Activated CD4-positive, alpha-beta memory T cell treated with anti-CD3 and anti-CD28 coated beads for 36 hours (primary cell): ENCODE measurements around the gene ERGIC1. TPM values are rescaled to one million over a fixed set of nuclear protein-coding genes. Genes with fewer than 3 reads are reported as not detected.
"Not testable (repeated sequence)": the region's sequence is repeated elsewhere in the genome, so short reads cannot be mapped to it uniquely, and the experiment has no call there.

Source experiments
- CTCF ChIA-PET: fragments of 350-600 bp; sonication (Branson Sonifier 250); formaldehyde crosslinking; loops from one replicate; lab custom pipeline; 2021; ENCODE audit warnings: antibody characterized with exemption, inconsistent platforms; lab: Charles Lee
- POLR2A ChIA-PET: fragments of 350-600 bp; sonication (Branson Sonifier 250); formaldehyde crosslinking; loops from one replicate; lab custom pipeline; 2021; ENCODE audit warnings: antibody characterized with exemption; lab: Charles Lee
- DNase-seq: peaks from one replicate; pipeline ENCODE4 v3.0.0-alpha.2; 2020
- H3K27ac Mint-ChIP-seq: one replicate; pipeline ENCODE4 v1.8.0; 2021; ENCODE audit warnings: mixed read lengths
- H3K27me3 Mint-ChIP-seq: one replicate; pipeline ENCODE4 v1.8.0; 2021; ENCODE audit warnings: mixed read lengths
- H3K36me3 Mint-ChIP-seq: one replicate; pipeline ENCODE4 v1.8.0; 2021; ENCODE audit warnings: mixed read lengths
- H3K4me1 Mint-ChIP-seq: one replicate; pipeline ENCODE4 v1.8.0; 2021; ENCODE audit warnings: low read depth, mixed read lengths
- H3K4me3 Mint-ChIP-seq: one replicate; pipeline ENCODE4 v1.8.0; 2021; ENCODE audit warnings: mild to moderate bottlenecking, mixed read lengths
- H3K9me3 Mint-ChIP-seq: one replicate; pipeline ENCODE4 v1.8.0; 2021; ENCODE audit warnings: mixed read lengths
- intact Hi-C: fragments of 100-400 bp; cut with micrococcal nuclease; formaldehyde crosslinking; loops from one replicate; pipeline ENCODE4 v1.15.1; 2023
- total RNA-seq, 2 experiments: library from RNA; stranded (reverse); gene quantifications; one replicate each; pipeline ENCODE4 v1.2.3, GENCODE V29; 2021

Gene ERGIC1, protein sequence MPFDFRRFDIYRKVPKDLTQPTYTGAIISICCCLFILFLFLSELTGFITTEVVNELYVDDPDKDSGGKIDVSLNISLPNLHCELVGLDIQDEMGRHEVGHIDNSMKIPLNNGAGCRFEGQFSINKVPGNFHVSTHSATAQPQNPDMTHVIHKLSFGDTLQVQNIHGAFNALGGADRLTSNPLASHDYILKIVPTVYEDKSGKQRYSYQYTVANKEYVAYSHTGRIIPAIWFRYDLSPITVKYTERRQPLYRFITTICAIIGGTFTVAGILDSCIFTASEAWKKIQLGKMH
- total RNA-seq: 10 to 100 TPM; 41.9 to 42.7 TPM

DNA sequence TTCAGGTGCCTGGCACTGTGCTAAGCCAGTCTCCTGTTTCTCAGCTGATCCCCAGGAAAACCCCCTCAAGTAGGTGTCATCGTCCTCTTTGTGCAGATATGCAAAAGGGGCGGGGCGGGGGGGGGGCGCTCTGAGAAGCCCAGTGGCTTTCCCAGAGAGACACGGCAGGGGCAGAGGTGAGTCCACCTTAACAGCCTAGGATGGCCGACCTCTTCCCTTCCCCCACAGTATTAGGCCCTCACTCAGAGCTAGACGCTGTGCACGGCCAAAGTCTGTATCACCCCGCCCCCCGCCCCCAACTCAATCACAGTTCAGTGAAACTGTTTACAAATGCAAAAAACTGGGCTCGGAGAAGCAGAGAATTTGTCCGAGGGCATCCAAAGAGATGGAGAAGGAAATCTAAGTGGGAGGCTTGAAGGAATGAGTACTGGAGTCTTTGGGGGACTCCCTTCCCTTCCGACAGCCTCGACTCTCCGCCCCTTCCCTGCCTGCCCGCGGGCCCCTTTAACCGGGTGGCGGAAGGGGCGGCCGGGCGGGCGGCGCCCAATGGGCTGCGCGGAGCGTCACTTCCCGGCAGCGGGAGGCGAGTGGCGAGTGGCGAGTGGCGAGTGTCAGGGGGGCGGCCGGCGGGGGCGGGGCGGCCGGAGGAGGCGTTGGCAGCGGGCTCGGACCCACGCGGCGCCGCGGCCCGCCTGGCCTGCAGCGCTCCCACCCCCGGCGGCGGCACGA is at the start of gene ERGIC1:
Gene ERGIC1 (plus strand): TSS at position 566 of the 729 bp plus-strand sequence. CDS start 163 bp downstream, at position 729.
- no peaks in the 10 kb centered on the region for H3K9me3 Mint-ChIP-seq
- POLR2A ChIA-PET: interaction anchor here (1.3 to 2.5 kb wide), 2 partner anchors 62 to 64 kb away, joined by 5 to 11 read pairs; partner anchors contain the start of gene DUSP1

DNA sequence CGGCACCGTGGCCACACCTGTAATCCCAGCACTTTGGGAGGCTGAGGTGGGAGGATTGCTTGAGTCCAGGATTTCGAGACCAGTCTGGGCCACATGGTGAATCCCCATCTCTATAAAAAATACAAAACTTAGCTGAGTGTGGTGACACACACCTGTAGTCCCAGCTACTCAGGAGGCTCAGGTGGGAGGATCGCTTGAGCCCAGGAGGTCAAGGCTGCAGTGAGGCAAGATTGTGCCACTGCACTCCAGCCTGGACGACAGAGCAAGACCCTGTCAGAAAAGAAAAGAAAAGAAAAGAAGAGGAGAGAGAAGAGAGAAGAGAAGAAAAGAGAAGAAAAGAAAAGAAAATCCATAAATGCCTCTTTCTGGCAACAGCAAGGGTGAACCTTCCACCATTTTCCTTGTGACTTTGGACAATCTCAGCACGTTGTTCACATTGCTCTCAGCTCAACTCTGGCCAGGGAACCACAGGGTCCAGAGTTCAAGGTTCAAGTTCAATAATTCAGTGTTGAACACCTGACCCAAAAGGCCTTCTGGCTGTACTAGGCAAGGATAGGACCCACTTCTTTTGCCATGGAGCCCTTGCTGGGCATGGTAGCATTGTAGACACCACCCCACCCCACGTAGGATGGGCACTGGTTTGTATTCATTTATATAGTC is 48.5 kb upstream of the ERGIC1 start:
- Mint-ChIP-seq H3K36me3 (no peaks in the 10 kb centered on the region), H3K4me1 (peaks cover 15% of the 10 kb centered on the region), H3K9me3 (no peaks in the 10 kb centered on the region), H3K4me3 (no peak overlapping the region), H3K27ac (no peak overlapping the region), H3K27me3 (no peaks in the 10 kb centered on the region)
- intact Hi-C loops: no loop called here
- ChIA-PET POLR2A (interaction anchor here (1.6 kb wide), 1 partner anchor 18 kb away, joined by 3 read pairs; no protein-coding TSS in a partner anchor), CTCF (interaction anchor here (0.8 to 1.5 kb wide), 2 partner anchors 13 to 154 kb away, joined by 3 read pairs; no protein-coding TSS in a partner anchor)
- DNase-seq: no peak

More for the DNA sequence above, at the start of gene ERGIC1:
- H3K36me3 Mint-ChIP-seq: no peaks in the 10 kb centered on the region
- peak within 1 kb of the TSS; percentile 81 for H3K27ac Mint-ChIP-seq
- CTCF ChIA-PET: no interaction called here
- intact Hi-C loops: loop anchor here (1.0 to 2.0 kb wide), 3 partner anchors 27 to 63 kb away; partner anchors contain the start of gene DUSP1
- H3K4me3 Mint-ChIP-seq: peak within 1 kb of the TSS; percentile 83
- H3K4me1 Mint-ChIP-seq: peaks cover 41% of the 10 kb centered on the region
- H3K27me3 Mint-ChIP-seq: no peaks in the 10 kb centered on the region
- peak; percentile 82 for DNase-seq

- intact Hi-C loops: no loop called here
- ChIA-PET POLR2A (no interaction called here), CTCF (interaction anchor here (0.6 to 1.5 kb wide), 2 partner anchors 15 to 313 kb away, joined by 3 read pairs; no protein-coding TSS in a partner anchor)
- Mint-ChIP-seq H3K27me3 (no peaks in the 10 kb centered on the region), H3K9me3 (no peaks in the 10 kb centered on the region), H3K4me3 (no peak overlapping the region), H3K27ac (no peak overlapping the region), H3K4me1 (peaks cover 10% of the 10 kb centered on the region), H3K36me3 (no peaks in the 10 kb centered on the region)
- DNase-seq: no peak
Observed at GRCh38 chr5:172786736-172787462, 47.2 kb upstream of the ERGIC1 start.

DNA sequence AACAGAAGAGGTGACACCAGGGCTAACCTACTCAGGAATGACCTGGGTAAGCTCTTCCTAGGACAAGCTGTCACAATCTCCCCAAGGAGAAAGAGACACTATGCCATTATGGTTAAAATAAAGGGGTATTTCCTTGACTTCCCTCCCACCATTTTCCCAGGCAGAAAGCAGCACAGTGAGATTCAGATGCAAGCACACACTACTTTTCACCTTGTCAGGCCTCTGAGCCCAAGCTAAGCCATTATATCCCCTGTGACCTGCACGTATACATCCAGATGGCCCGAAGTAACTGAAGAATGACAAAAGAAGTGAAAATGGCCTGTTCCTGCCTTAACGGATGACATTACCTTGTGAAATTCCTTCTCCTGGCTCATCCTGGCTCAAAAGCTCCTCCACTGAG is 46.5 kb upstream of the ERGIC1 start:
- H3K4me1 Mint-ChIP-seq, intact Hi-C loops, POLR2A ChIA-PET, H3K27me3 Mint-ChIP-seq, H3K4me3 Mint-ChIP-seq, H3K27ac Mint-ChIP-seq, DNase-seq, H3K36me3 Mint-ChIP-seq, H3K9me3 Mint-ChIP-seq: not testable (repeated sequence)
- CTCF ChIA-PET: interaction anchor here (0.6 kb wide), 1 partner anchor 312 kb away, joined by 3 read pairs; no protein-coding TSS in a partner anchor

DNA sequence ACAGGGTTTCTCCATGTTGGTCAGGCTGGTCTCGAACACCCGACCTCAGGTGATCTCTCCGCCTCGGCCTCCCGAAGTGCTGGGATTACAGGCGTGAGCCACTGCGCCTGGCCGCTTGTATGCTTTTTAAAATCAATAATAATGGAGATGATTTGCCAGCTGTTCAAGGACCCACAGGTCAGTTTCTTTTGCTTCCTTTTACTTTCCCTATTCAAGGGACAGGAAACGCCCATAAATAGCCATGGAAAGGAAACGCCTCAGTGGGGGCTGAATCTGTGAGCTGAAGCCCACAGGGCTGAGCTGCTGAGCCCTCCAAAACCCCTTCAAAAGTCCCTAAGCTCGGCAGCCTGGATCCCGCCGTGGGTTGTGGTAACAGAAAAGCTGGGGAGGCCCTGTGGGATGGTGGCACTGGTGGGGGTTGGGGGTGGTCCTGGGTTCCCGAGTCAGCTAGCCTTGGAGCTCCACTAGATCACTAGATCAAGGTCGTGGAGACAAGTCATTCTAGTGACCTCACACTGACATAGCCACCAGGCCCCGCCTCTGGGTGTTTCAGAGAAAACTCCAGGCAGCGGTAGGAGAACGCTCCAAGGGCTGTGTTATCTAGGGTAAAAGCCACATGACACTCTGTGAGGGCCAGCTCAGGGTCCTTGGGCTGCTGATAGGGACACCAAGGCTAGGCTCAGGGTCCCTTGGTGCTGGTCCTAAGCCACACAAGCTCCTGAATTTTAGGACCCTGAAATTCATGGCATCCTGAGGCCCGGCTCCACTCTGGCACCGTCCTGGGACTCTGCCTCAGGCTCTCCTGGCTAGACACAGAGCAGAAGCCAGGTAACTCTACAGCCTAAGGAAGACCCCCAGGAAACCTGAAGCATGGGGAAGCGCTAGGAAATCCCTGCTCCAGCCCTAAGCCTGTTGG is 45.0 kb upstream of the ERGIC1 start:
- H3K27me3 Mint-ChIP-seq: no peaks in the 10 kb centered on the region
- H3K4me1 Mint-ChIP-seq: no peaks in the 10 kb centered on the region
- POLR2A ChIA-PET: interaction anchor here (1.1 kb wide), 1 partner anchor 18 kb away, joined by 3 read pairs; the partner anchor contains the start of gene DUSP1
- H3K36me3 Mint-ChIP-seq: no peaks in the 10 kb centered on the region
- no peak overlapping the region for H3K4me3 Mint-ChIP-seq
- H3K27ac Mint-ChIP-seq: no peak overlapping the region
- H3K9me3 Mint-ChIP-seq: no peaks in the 10 kb centered on the region
- no peak for DNase-seq
- CTCF ChIA-PET: interaction anchor here (1.3 kb wide), 1 partner anchor 74 kb away, joined by 5 read pairs; no protein-coding TSS in a partner anchor
- intact Hi-C loops: no loop called here

DNA sequence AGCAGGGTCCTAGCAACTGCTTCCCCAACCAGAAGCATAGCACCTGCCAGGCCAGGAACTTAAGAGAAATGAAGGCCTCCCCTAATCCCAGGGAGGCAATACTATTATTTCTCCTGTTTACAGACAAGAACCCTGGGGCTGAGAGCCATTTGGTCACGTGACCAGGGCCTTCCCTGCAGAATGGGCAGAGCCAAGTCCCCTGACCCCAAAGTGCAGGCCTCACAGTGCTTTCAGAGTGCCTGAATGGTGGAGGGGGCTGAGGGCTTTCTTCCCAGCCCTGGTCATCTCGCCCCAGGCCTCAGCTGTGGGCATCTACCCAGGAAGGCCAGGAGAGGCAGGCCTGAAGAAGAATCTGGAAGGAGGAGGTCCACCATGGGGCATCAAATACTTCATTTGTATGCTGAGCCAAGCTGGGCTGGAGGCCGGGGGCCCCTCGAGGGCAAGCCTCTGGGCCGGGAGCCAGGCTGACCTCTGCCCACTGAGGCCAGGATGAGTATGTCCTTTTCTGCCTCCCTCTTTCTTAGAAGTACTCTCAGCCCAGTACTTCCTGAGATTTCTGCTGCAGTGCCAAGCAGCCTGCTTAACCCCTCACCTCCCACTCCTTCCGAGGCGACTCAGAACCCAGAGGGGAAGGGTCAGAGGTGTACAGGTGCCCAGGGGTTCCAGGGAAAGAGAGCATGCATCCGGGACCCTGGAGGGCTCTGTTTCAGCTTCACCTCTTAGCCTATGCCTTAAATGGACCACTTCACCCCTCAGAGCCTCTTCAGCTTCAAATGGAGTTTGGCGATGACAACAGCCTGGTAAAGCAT is 44.2 kb upstream of the ERGIC1 start:
- no peaks in the 10 kb centered on the region for H3K27me3 Mint-ChIP-seq
- H3K4me1 Mint-ChIP-seq: no peaks in the 10 kb centered on the region
- POLR2A ChIA-PET: no interaction called here
- intact Hi-C loops: no loop called here
- H3K4me3 Mint-ChIP-seq: no peak overlapping the region
- H3K9me3 Mint-ChIP-seq: no peaks in the 10 kb centered on the region
- no peak overlapping the region for H3K27ac Mint-ChIP-seq
- no peak for DNase-seq
- CTCF ChIA-PET: interaction anchor here (1.6 kb wide), 1 partner anchor 18 kb away, joined by 4 read pairs; no protein-coding TSS in a partner anchor
- H3K36me3 Mint-ChIP-seq: no peaks in the 10 kb centered on the region

- no peak overlapping the region for H3K27ac Mint-ChIP-seq
- POLR2A ChIA-PET: no interaction called here
- no peaks in the 10 kb centered on the region for H3K36me3 Mint-ChIP-seq
- H3K27me3 Mint-ChIP-seq: no peaks in the 10 kb centered on the region
- CTCF ChIA-PET: interaction anchor here (1.6 to 2.1 kb wide), 2 partner anchors 18 to 76 kb away, joined by 4 to 6 read pairs; no protein-coding TSS in a partner anchor
- no peaks in the 10 kb centered on the region for H3K4me1 Mint-ChIP-seq
- no peak overlapping the region for H3K4me3 Mint-ChIP-seq
- DNase-seq: no peak
- intact Hi-C loops: no loop called here
- H3K9me3 Mint-ChIP-seq: no peaks in the 10 kb centered on the region
Observed at GRCh38 chr5:172790496-172790889, 43.6 kb upstream of the ERGIC1 start.

DNA sequence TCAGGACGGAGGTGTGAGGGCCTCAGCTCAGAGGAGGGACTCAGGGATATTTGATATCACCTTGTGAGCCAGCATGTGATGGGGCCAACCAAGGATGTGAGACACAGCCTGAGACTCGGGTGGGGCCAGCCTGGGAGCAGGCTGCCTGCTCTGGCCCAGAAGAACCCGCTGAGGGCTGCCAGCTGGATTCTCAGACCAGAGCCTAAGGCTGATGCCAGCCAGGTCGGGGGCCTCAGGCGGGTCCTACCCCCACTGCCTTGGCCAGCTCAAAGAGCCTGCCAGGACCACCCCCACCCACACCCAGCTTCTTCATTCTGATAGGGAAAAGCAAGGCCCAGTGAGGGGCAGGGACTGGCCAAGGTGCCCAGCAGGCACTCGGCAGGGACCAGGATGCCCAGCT is 42.8 kb upstream of the ERGIC1 start:
- intact Hi-C loops: no loop called here
- ChIA-PET CTCF (interaction anchor here (1.6 to 2.1 kb wide), 2 partner anchors 19 to 77 kb away, joined by 4 to 6 read pairs; no protein-coding TSS in a partner anchor), POLR2A (no interaction called here)
- Mint-ChIP-seq H3K36me3 (no peaks in the 10 kb centered on the region), H3K4me1 (no peaks in the 10 kb centered on the region), H3K4me3 (no peak overlapping the region), H3K9me3 (no peaks in the 10 kb centered on the region), H3K27me3 (no peaks in the 10 kb centered on the region), H3K27ac (no peak overlapping the region)
- DNase-seq: no peak

- ChIA-PET POLR2A (no interaction called here), CTCF (interaction anchor here (1.6 to 2.1 kb wide), 2 partner anchors 20 to 77 kb away, joined by 4 to 6 read pairs; no protein-coding TSS in a partner anchor)
- Mint-ChIP-seq H3K27me3 (no peaks in the 10 kb centered on the region), H3K27ac (no peak overlapping the region), H3K36me3 (no peaks in the 10 kb centered on the region), H3K9me3 (no peaks in the 10 kb centered on the region), H3K4me3 (no peak overlapping the region), H3K4me1 (no peaks in the 10 kb centered on the region)
- intact Hi-C loops: no loop called here
- DNase-seq: no peak
Observed at GRCh38 chr5:172791726-172792445, 42.2 kb upstream of the ERGIC1 start.
